AG04449 (cell line): ENCODE measurements around the gene DLX1.

Source experiments
- CTCF ChIA-PET: fragments of 350-600 bp; formaldehyde crosslinking; extraction: SDS; loops from one replicate; lab custom pipeline; 2021; ENCODE audit warnings: antibody characterized with exemption; lab: Yijun Ruan, JAX
- POLR2A ChIA-PET: fragments of 400-600, 350-600 bp; formaldehyde crosslinking; extraction: SDS; loops from one replicate; lab custom pipeline; 2020; ENCODE audit warnings: antibody characterized with exemption, inconsistent platforms; lab: Yijun Ruan, JAX
- DNase-seq: peaks from one replicate; pipeline ENCODE4 v3.0.0-alpha.2; 2010; ENCODE audit warnings: low read depth, low spot score
- H3K4me3 ChIP-seq: 2 replicates; pipeline ENCODE4 v1.5.1; 2011; ENCODE audit warnings: low read depth, mild to moderate bottlenecking, control low read depth, low read length
- TF ChIP-seq, protein P1 (sequence below): IDR thresholded peaks from one replicate; pipeline ENCODE4 v1.5.1; 2011; ENCODE audit warnings: mild to moderate bottlenecking, moderate library complexity, low read length, control low read depth, inconsistent platforms; ENCODE audit not compliant: insufficient read depth; ENCODE audit errors: missing control alignments

DLX1 gene

DNA sequence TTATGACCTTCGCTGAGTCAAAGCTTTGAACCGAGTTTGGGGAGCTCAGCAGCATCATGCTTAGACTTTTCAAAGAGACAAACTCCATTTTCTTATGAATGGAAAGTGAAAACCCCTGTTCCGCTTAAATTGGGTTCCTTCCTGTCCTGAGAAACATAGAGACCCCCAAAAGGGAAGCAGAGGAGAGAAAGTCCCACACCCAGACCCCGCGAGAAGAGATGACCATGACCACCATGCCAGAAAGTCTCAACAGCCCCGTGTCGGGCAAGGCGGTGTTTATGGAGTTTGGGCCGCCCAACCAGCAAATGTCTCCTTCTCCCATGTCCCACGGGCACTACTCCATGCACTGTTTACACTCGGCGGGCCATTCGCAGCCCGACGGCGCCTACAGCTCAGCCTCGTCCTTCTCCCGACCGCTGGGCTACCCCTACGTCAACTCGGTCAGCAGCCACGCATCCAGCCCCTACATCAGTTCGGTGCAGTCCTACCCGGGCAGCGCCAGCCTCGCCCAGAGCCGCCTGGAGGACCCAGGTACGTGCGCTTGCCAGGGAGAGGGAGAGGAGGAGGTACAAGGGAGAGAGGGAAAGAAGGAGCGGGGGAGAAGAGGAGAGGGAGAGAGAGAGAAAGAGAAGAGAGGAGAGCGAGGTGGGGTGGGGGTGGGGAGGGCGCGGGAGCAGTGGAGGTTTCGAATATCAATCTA, at the start of gene DLX1:
DLX1 (plus strand) TSS at position 48 of the 700 bp plus-strand sequence; CDS start at position 219, 171 bp downstream.
- POLR2A ChIA-PET: interaction anchor here (0.6 to 7.0 kb wide), 10 partner anchors 10 to 490 kb away, joined by 3 to 76 read pairs (median 3); partner anchors contain the start of genes DLX2 and SLC25A12
- CTCF ChIA-PET: interaction anchor here (0.5 to 4.1 kb wide), 8 partner anchors 9 to 274 kb away, joined by 3 to 18 read pairs (median 3); partner anchors contain the start of gene DLX2
- no peak for DNase-seq
- TF ChIP-seq, protein P1, sequence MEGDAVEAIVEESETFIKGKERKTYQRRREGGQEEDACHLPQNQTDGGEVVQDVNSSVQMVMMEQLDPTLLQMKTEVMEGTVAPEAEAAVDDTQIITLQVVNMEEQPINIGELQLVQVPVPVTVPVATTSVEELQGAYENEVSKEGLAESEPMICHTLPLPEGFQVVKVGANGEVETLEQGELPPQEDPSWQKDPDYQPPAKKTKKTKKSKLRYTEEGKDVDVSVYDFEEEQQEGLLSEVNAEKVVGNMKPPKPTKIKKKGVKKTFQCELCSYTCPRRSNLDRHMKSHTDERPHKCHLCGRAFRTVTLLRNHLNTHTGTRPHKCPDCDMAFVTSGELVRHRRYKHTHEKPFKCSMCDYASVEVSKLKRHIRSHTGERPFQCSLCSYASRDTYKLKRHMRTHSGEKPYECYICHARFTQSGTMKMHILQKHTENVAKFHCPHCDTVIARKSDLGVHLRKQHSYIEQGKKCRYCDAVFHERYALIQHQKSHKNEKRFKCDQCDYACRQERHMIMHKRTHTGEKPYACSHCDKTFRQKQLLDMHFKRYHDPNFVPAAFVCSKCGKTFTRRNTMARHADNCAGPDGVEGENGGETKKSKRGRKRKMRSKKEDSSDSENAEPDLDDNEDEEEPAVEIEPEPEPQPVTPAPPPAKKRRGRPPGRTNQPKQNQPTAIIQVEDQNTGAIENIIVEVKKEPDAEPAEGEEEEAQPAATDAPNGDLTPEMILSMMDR: no peak
- peak within 1 kb of the TSS; percentile 68 for H3K4me3 ChIP-seq

DNA sequence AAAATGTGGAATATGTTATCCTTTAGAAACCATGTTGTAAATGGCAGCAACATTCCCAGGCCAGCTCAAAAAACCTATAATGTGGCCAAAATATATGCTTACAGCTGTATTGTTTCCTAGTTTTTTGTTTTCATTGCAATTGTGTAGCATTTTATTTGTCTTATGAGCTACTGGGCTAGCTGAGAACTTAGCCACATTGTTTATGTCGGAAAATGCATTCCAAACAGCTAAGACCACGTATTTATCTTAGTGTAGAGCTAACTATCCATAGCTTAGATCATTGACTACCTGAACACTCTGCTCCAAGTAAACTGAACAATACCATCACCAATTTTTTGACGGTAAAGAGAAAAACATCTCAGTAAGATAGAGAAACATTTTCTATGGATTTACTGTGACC, 47.2 kb upstream of the DLX1 start:
- no peak overlapping the region; the same call in 1 of the 2 replicates for H3K4me3 ChIP-seq
- CTCF ChIA-PET: interaction anchor here (1.1 to 1.7 kb wide), 4 partner anchors 14 to 90 kb away, joined by 3 to 5 read pairs (median 3); no protein-coding TSS in a partner anchor
- POLR2A ChIA-PET: interaction anchor here (0.7 to 1.4 kb wide), 2 partner anchors 16 to 47 kb away, joined by 3 to 7 read pairs; partner anchors contain the start of gene DLX1
- DNase-seq: no peak
- TF ChIP-seq, protein P1: no peak

DNA sequence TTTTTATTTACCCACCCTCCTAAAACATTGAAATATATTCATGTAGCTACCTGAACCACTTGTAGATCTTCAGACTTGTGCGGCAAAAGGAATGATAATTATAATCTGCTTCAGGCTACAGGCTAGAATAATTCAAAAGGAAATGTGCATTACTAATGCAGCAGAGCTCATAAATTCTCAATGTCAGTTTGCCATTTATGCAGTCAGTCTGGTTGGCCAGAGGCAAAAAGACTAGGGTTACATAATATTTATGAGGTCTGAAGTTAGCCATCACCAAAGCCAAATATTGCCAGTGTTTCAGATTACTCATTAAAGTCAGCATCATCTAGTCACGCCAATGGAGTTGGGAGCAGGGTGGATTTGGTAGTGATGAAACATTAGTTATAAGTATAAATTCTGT, 46.7 kb upstream of the DLX1 start:
- no peak overlapping the region for H3K4me3 ChIP-seq
- TF ChIP-seq, protein P1: no peak
- POLR2A ChIA-PET: interaction anchor here (0.7 to 1.4 kb wide), 2 partner anchors 16 to 46 kb away, joined by 3 to 7 read pairs; partner anchors contain the start of gene DLX1
- CTCF ChIA-PET: interaction anchor here (1.1 to 1.7 kb wide), 3 partner anchors 14 to 65 kb away, joined by 3 to 5 read pairs (median 3); no protein-coding TSS in a partner anchor
- DNase-seq: peak; percentile 57

DNA sequence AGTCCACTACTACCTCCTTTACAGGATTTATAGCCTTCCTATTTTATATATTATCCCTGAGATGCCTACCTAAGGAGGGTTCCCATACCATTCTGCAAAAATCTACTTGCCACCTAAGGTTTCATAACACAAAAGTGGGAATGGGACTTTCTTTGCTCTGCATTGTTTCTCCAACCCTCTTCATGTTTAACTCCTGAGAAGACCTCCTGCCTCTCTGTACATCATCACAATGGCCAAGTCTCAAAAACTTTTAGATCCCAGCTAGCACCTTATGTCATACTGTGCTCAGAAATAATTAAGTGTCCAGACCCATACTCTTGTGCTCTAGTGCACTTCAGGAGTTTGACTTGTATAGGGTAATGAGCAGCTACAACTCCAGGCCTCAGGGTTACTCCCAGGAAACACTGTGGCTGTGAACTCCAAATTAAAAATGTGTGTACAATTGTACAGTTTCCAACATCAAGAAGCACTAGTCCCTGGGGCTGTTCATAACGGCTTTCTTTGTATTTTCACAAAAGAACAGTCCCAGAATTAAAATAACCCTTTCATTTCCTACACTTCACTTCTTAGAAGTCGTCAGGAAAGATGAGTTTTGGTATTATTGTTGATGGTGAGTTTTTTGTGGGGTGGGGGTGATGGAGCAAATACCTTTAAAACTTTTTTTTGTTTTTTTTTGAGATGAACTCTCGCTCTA, 46.1 kb upstream of the DLX1 start:
- ChIA-PET CTCF (interaction anchor here (1.1 to 1.3 kb wide), 2 partner anchors 19 to 65 kb away, joined by 3 read pairs; no protein-coding TSS in a partner anchor), POLR2A (no interaction called here)
- TF ChIP-seq, protein P1: no peak
- no peak overlapping the region for H3K4me3 ChIP-seq
- no peak for DNase-seq

DNA sequence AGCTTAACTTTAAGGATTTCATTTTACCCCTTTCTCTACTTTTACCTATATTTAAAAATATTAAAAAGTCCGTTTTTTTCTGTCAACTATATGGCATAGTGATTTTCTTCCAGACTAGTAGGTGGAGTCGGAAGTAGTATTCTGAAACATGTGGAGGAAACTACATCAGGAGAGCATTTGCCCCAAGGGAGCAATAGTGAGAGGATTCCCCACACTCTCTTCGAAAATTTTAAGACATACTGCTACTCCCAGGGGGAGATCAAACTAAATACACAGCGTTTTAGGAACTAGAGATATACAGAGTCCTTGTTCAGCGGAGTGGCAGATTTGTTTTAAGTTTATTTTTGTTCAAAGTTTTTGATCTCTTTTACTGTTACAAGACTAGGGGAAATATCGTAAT, 45.0 kb upstream of the DLX1 start:
- TF ChIP-seq, protein P1: no peak
- no peak for DNase-seq
- no peak overlapping the region for H3K4me3 ChIP-seq
- ChIA-PET POLR2A (no interaction called here), CTCF (no interaction called here)
